ENCODE results near the gene SYCP3. TPM values are rescaled to one million over a fixed set of nuclear protein-coding genes. Genes with fewer than 3 reads are reported as not detected.

SYCP3 gene
- total RNA-seq, 1 donor from 2014 or later = not detected

DNA sequence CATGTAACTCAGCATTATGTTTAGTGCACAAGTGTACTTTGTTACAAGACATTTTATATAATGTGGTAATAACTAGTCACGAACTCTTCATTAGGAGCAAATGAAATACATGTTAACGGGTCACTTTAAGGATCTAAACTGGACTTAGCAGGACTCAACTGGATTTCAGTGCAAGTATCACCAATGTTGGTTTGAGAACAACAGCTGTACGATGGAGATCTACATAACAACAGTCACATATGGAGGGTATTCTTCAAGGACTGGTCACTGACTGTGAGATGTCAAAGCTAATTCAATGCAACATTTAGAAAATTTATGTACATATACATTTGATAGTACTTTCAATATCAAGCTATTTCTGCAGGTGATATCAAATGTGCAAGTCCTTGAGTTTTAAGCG, 22.5 kb upstream of the SYCP3 start:
- Mint-ChIP-seq H3K27ac (no peak overlapping the region), H3K4me3 (ENCODE audit: low read depth) (no peak overlapping the region), H3K4me1 (ENCODE audit: low read depth) (no peaks in the 10 kb centered on the region), H3K36me3 (ENCODE audit: insufficient read depth) (peaks cover 4% of the 10 kb centered on the region), H3K27me3 (no peaks in the 10 kb centered on the region), H3K9me3 (ENCODE audit: low read depth) (no peaks in the 10 kb centered on the region)
- TF ChIP-seq, protein P1, sequence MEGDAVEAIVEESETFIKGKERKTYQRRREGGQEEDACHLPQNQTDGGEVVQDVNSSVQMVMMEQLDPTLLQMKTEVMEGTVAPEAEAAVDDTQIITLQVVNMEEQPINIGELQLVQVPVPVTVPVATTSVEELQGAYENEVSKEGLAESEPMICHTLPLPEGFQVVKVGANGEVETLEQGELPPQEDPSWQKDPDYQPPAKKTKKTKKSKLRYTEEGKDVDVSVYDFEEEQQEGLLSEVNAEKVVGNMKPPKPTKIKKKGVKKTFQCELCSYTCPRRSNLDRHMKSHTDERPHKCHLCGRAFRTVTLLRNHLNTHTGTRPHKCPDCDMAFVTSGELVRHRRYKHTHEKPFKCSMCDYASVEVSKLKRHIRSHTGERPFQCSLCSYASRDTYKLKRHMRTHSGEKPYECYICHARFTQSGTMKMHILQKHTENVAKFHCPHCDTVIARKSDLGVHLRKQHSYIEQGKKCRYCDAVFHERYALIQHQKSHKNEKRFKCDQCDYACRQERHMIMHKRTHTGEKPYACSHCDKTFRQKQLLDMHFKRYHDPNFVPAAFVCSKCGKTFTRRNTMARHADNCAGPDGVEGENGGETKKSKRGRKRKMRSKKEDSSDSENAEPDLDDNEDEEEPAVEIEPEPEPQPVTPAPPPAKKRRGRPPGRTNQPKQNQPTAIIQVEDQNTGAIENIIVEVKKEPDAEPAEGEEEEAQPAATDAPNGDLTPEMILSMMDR (IDR thresholded peaks at IDR 0.05; ENCODE audit: unreplicated experiment) = no peak
- no peak for DNase-seq (ENCODE audit: low spot score, unreplicated experiment)

DNA sequence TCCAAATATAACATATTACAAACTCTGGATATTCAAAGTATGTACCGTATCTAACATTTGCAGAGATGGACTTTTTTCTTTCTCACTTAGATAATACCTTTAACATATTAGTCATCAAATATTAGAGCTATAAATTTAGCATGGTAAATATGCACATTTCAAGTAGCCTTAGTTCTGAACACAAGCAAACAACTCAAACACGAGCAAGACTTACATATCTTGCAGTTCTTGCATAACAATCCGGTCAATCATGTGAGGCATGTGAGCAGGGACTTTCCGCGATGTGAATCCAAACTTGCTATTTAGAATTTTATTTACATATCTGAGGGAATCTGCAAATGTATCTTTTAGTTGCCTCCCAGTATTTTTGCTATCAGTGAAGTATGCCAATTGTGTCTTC, 22.1 kb upstream of the SYCP3 start:
- no peaks in the 10 kb centered on the region for H3K27me3 Mint-ChIP-seq
- H3K36me3 Mint-ChIP-seq (ENCODE audit: insufficient read depth) = peaks cover 4% of the 10 kb centered on the region

DNA sequence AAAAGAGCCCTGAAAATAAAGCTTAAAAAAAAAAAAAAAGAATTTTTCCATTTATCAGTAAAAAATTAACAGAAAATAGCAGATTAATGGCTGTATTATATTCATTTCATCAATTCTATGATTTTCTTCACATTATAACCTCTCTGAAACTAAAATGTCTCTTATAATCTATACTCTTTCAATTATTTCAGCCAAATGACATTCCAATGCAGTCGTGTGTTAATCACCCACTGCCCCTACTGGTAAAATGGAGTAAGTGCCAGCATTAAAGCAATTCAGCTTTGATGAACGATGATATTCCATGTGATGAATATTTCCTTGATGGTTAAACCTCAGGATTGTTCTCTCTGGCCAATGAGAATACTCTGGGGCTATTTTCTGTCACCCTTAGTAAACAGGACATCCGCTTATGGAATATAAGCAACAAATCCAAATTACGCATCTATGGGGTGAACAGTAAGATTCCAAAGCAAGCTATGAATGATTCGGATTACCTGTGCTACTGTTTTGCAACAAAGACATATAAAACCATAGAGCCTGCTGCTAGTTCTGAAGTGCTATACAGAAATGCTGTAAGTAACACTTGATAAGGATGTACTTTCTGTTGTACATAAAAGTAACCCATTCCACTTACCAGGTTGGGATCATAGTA, 20.3 kb upstream of the SYCP3 start:
- no peak overlapping the region for H3K27ac Mint-ChIP-seq
- peaks cover 4% of the 10 kb centered on the region for H3K36me3 Mint-ChIP-seq (ENCODE audit: insufficient read depth)
- no peak overlapping the region for H3K4me3 Mint-ChIP-seq (ENCODE audit: low read depth)
- TF ChIP-seq, protein P1 (IDR thresholded peaks at IDR 0.05; ENCODE audit: unreplicated experiment) = peak; percentile 75
- no peaks in the 10 kb centered on the region for H3K27me3 Mint-ChIP-seq
- H3K9me3 Mint-ChIP-seq (ENCODE audit: low read depth) = no peaks in the 10 kb centered on the region
- H3K4me1 Mint-ChIP-seq (ENCODE audit: low read depth) = no peaks in the 10 kb centered on the region
- DNase-seq (ENCODE audit: low spot score, unreplicated experiment) = no peak

More for the DNA sequence above, 22.1 kb upstream of the SYCP3 start:
- Mint-ChIP-seq H3K4me3 (ENCODE audit: low read depth) (no peak overlapping the region), H3K9me3 (ENCODE audit: low read depth) (no peaks in the 10 kb centered on the region), H3K27ac (no peak overlapping the region), H3K4me1 (ENCODE audit: low read depth) (no peaks in the 10 kb centered on the region)
- no peak for DNase-seq (ENCODE audit: low spot score, unreplicated experiment)
- TF ChIP-seq, protein P1 (IDR thresholded peaks at IDR 0.05; ENCODE audit: unreplicated experiment) = no peak

DNA sequence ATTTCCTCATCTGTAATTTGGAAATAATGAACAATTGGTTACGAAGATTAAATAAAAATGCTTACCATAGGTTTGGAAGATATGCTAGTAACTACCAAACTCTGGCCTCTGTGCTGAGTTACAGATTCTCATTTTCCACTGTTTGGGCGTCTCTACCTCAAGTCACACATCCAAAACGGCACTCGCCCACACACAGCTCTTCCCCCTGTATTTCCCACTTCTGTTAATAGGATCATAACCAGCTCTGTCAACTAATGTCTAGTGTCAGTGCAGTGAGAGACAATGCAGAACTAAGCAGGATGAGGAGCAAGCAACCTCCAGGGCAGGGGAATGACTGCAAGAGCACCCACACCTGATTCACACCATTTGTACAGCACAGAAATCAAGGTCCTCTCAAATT, 10.9 kb upstream of the SYCP3 start:
- Mint-ChIP-seq H3K36me3 (ENCODE audit: insufficient read depth) (peaks cover 7% of the 10 kb centered on the region), H3K27me3 (no peaks in the 10 kb centered on the region), H3K9me3 (ENCODE audit: low read depth) (no peaks in the 10 kb centered on the region), H3K27ac (no peak overlapping the region), H3K4me1 (ENCODE audit: low read depth) (peaks cover 8% of the 10 kb centered on the region), H3K4me3 (ENCODE audit: low read depth) (no peak overlapping the region)
- TF ChIP-seq, protein P1 (IDR thresholded peaks at IDR 0.05; ENCODE audit: unreplicated experiment) = no peak
- DNase-seq (ENCODE audit: low spot score, unreplicated experiment) = no peak

- Mint-ChIP-seq H3K27me3 (no peaks in the 10 kb centered on the region), H3K4me1 (ENCODE audit: low read depth) (peaks cover 8% of the 10 kb centered on the region), H3K4me3 (ENCODE audit: low read depth) (no peak overlapping the region), H3K9me3 (ENCODE audit: low read depth) (no peaks in the 10 kb centered on the region), H3K27ac (no peak overlapping the region), H3K36me3 (ENCODE audit: insufficient read depth) (peaks cover 8% of the 10 kb centered on the region)
- TF ChIP-seq, protein P1 (IDR thresholded peaks at IDR 0.05; ENCODE audit: unreplicated experiment) = no peak
- DNase-seq (ENCODE audit: low spot score, unreplicated experiment) = no peak
Measured at GRCh38 chr12:101749657-101750056, 10.4 kb upstream of the SYCP3 start.
